Measurements from ENCODE around the gene NAP1L4. TPM values are rescaled to one million over a fixed set of nuclear protein-coding genes. Genes with fewer than 3 reads are reported as not detected.

The NAP1L4 gene
- total and polyA plus RNA-seq, 2 donors (not counting 1 experiment from before 2014, with no cell fraction given), result 62.1 to 133 TPM

- Mint-ChIP-seq H3K9me3 (ENCODE audit: insufficient read depth) (no peaks in the 10 kb centered on the region), H3K4me1 (peaks cover 48% of the 10 kb centered on the region), H3K27me3 (no peaks in the 10 kb centered on the region), H3K27ac (peak overlapping the region; percentile 92), H3K4me3 (peak overlapping the region; percentile 95)
- Histone ChIP-seq H3K27ac (ENCODE audit: low read length in 2 of 2) (peak overlapping the region; percentile 71 to 87), H3K4me1 (ENCODE audit: control insufficient read depth in 2 of 2, insufficient read depth in 2 of 2, low read length in 2 of 2) (peaks cover 40 to 45% of the 10 kb centered on the region in 2 donors), H2AFZ (ENCODE audit: insufficient read depth, low read depth, low read length, poor library complexity, severe bottlenecking) (peak overlapping the region; percentile 99), H3K36me3 (replicated peaks in 1 of 2; ENCODE audit: control extremely low read depth in 1 of 2, control insufficient read depth in 1 of 2, extremely low read depth in 1 of 2, insufficient read depth in 2 of 2, low read length in 1 of 2) (no peaks in the 10 kb centered on the region), H4K20me1 (ENCODE audit: control insufficient read depth, insufficient read depth, low read length, poor library complexity, severe bottlenecking) (peaks cover 33% of the 10 kb centered on the region), H3K4me2 (replicated peaks; ENCODE audit: low read depth, low read length, poor library complexity, severe bottlenecking) (peak overlapping the region; percentile 98), H3K79me2 (ENCODE audit: control insufficient read depth, insufficient read depth, low read length) (peaks cover 59% of the 10 kb centered on the region), H3K9me3 (ENCODE audit: control extremely low read depth in 1 of 3, control insufficient read depth in 2 of 3, insufficient read depth in 1 of 3, low read length in 2 of 3) (no peaks in the 10 kb centered on the region), H3K4me3 (ENCODE audit: control extremely low read depth in 1 of 5, extremely low read depth in 1 of 5, insufficient read depth in 1 of 5, low read depth in 2 of 5, low read length in 4 of 5) (peak overlapping the region; percentile 71 to 97 (median 88)), H3K27me3 (replicated peaks in 1 of 4; ENCODE audit: control extremely low read depth in 1 of 4, control insufficient read depth in 3 of 4, insufficient read depth in 4 of 4, low read length in 3 of 4) (no peaks in the 10 kb centered on the region), H3K9ac (ENCODE audit: low read length) (peak overlapping the region; percentile 93)
- intact Hi-C loops (cut with micrococcal nuclease), result loop anchor here (5.0 kb wide), 5 partner anchors 46 to 1229 kb away; partner anchors contain the start of genes CTSD and TSSC4
- ChIA-PET POLR2A (interaction anchor here (1.1 kb wide), 1 partner anchor 67 kb away, joined by 3 read pairs; the partner anchor contains the start of gene CARS1), CTCF (interaction anchor here (0.9 to 1.3 kb wide), 3 partner anchors 47 to 100 kb away, joined by 3 read pairs; no protein-coding TSS in a partner anchor)
- TF ChIP-seq EZH2 (IDR thresholded peaks at IDR 0.05; ENCODE audit: borderline replicate concordance, insufficient read depth, low read depth, low read length, poor library complexity, severe bottlenecking) (no peak), CTCF (IDR thresholded peaks at IDR 0.05) (no peak)
- 0% methylated on average over 7 of the region's 17 CpGs for WGBS (ENCODE audit: insufficient coverage)
- ATAC-seq (ENCODE audit: low read depth), result no peak
- DNase-seq, result peak; percentile 42
Measured at GRCh38 chr11:2990617-2991451, 1.3 kb downstream of the NAP1L4 start.

GRCh38 chr11:2989551-2989950 is 2.6 kb downstream of the NAP1L4 start:
- peaks cover 72% of the 10 kb centered on the region for H3K79me2 ChIP-seq (ENCODE audit: control insufficient read depth, insufficient read depth, low read length)
- peak overlapping the region in 1 of 5 experiments; percentile 12 for H3K4me3 ChIP-seq (ENCODE audit: control extremely low read depth in 1 of 5, extremely low read depth in 1 of 5, insufficient read depth in 1 of 5, low read depth in 2 of 5, low read length in 4 of 5)
- no peaks in the 10 kb centered on the region for H3K9me3 ChIP-seq (ENCODE audit: control extremely low read depth in 1 of 3, control insufficient read depth in 2 of 3, insufficient read depth in 1 of 3, low read length in 2 of 3)
- peak overlapping the region; percentile 98 for H3K4me2 ChIP-seq (replicated peaks; ENCODE audit: low read depth, low read length, poor library complexity, severe bottlenecking)
- H3K36me3 ChIP-seq (replicated peaks in 1 of 2; ENCODE audit: control extremely low read depth in 1 of 2, control insufficient read depth in 1 of 2, extremely low read depth in 1 of 2, insufficient read depth in 2 of 2, low read length in 1 of 2), result no peaks in the 10 kb centered on the region
- H3K27ac Mint-ChIP-seq, result peak overlapping the region; percentile 37
- peaks cover 43% of the 10 kb centered on the region for H4K20me1 ChIP-seq (ENCODE audit: control insufficient read depth, insufficient read depth, low read length, poor library complexity, severe bottlenecking)
- H3K27me3 Mint-ChIP-seq, result no peaks in the 10 kb centered on the region
- peaks cover 40 to 45% of the 10 kb centered on the region in 2 donors for H3K4me1 ChIP-seq (ENCODE audit: control insufficient read depth in 2 of 2, insufficient read depth in 2 of 2, low read length in 2 of 2)
- H3K9ac ChIP-seq (ENCODE audit: low read length), result peak overlapping the region; percentile 93
- H3K27ac ChIP-seq (ENCODE audit: low read length in 2 of 2), result peak overlapping the region in 1 of 2 donors; percentile 6
- peaks cover 52% of the 10 kb centered on the region for H3K4me1 Mint-ChIP-seq
- ChIA-PET CTCF (interaction anchor here (0.9 to 1.7 kb wide), 6 partner anchors 11 to 103 kb away, joined by 3 to 6 read pairs (median 3); no protein-coding TSS in a partner anchor), POLR2A (no interaction called here)
- peak overlapping the region; percentile 95 for H3K4me3 Mint-ChIP-seq
- no peak overlapping the region for H2AFZ ChIP-seq (ENCODE audit: insufficient read depth, low read depth, low read length, poor library complexity, severe bottlenecking)
- DNase-seq, result no peak
- no peaks in the 10 kb centered on the region for H3K9me3 Mint-ChIP-seq (ENCODE audit: insufficient read depth)
- intact Hi-C loops (cut with micrococcal nuclease), result no loop called here
- ATAC-seq (ENCODE audit: low read depth), result no peak
- H3K27me3 ChIP-seq (replicated peaks in 1 of 4; ENCODE audit: control extremely low read depth in 1 of 4, control insufficient read depth in 3 of 4, insufficient read depth in 4 of 4, low read length in 3 of 4), result no peaks in the 10 kb centered on the region
- WGBS (ENCODE audit: insufficient coverage), result no CpG with 5 or more reads among the region's 3 CpGs
- no peak for TF ChIP-seq CTCF (IDR thresholded peaks at IDR 0.05)
- TF ChIP-seq EZH2 (IDR thresholded peaks at IDR 0.05; ENCODE audit: borderline replicate concordance, insufficient read depth, low read depth, low read length, poor library complexity, severe bottlenecking), result no peak

All from B cell (primary cell).